NCI-H510A (cell line): ENCODE results near the gene NKX6-2.
"Not testable (repeated sequence)": the region's sequence is repeated elsewhere in the genome, so short reads cannot be mapped to it uniquely, and the experiment has no call there.

ENCODE experiments used
- DNase-seq: peaks from one replicate; lab custom pipeline; 2025; lab: John Stamatoyannopoulos, UW

NKX6-2 gene

GRCh38 chr10:132780356-132780755, 5.6 kb downstream of the NKX6-2 start:
- no peak for DNase-seq

- no peak for DNase-seq
Observed at GRCh38 chr10:132779549-132780294, 6.2 kb downstream of the NKX6-2 start.

DNA sequence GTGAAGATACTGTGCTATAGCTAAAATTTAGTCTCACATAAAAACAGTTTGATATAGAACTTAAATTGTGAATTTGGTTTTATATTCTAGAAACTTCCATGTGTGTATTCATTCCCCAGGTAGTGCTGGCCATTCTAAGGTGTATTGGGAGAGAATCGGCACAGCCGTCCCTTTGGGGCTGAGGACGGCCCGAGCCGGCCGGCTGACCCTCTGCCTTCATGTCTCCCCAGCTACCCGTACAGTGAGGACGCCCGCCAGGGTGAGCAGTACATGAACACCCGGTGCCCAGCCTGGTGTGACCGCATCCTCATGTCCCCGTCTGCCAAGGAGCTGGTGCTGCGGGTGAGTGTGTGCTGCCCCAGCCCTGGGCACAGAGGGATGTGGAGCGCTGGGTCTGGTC, 8.5 kb downstream of the NKX6-2 start:
- DNase-seq = no peak

- DNase-seq = no peak
Observed at GRCh38 chr10:132776821-132777220, 9.1 kb downstream of the NKX6-2 start.

- no peak for DNase-seq
Observed at GRCh38 chr10:132776186-132776585, 9.8 kb downstream of the NKX6-2 start.

DNA sequence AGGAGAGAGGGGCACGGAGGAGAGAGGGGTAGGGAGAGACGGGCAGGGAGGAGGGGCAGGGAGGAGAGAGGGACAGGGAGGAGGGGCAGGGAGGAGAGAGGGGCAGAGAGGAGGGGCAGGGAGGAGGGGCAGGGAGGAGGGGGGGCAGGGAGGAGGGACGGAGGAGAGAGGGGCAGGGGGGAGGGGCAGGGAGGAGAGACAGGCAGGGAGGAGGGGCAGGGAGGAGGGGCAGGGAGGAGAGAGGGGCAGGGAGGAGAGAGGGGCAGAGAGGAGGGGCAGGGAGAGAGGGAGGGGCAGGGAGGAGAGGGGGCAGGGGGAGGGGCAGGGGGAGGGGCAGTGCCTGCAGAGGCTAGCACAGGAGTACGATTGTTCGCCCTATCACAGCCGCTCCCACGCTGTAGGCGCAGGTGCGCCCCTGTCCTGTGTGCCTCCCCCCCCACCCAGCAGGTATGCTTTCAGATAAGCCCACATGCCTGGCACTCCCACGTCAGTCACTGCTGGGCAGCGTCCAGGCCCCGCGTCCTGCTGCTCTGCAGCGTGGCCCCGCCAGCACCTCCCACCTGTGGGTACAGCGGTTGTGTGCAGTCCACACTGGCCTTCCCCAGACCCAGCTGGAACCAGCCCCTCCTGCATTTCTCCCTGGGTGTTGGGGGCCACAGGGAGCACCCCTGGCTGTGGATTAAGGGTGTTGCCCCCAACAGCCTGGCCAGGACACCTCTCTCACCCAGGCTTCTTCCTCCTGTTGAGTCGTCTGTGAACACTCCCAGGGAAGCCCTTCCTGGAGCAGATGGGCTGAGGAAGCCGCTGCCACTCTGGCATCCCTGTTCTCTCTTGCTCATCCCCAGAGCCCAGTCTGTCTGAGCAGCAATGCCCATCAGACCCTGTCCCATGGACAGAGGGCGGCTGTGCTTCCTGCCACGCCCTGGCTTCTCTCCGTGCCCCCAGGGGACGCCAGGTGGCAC, 10.8 kb downstream of the NKX6-2 start:
- DNase-seq = no peak

DNA sequence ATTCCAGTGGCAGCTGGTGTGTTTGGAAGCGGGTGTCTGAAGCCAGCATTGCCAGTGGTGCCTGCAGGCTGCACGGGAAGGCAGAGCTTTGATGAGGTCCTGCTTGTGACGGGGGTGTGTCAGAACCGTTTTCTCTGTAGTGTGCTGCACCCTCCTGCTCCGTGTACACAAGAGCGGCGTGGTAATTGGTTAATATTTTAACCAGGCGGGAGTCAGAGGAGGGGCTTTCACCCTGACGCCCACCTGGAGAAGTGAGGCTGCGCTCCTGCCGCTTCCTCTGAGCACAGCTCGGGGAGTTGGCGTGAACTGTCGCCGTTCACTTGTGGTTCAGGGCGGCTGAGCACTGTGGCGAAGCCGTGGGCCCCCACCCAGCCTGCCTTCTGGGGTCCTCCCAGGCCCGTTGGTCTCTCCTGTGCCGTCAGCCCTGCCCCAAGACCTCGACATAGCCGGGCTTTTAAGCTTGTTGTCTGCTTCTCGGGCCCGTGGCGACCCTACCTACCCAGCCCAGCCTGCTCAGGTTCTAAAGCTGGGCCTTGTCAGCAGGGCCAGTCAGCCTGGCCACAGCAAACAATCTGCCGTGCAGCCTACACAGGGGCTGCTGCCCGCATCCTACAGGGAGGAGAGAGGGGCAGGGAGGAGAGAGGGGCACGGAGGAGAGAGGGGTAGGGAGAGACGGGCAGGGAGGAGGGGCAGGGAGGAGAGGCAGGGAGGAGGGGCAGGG, 11.6 kb downstream of the NKX6-2 start:
- DNase-seq = no peak

GRCh38 chr10:132772816-132773215, 13.1 kb downstream of the NKX6-2 start:
- not testable (repeated sequence) for DNase-seq

DNA sequence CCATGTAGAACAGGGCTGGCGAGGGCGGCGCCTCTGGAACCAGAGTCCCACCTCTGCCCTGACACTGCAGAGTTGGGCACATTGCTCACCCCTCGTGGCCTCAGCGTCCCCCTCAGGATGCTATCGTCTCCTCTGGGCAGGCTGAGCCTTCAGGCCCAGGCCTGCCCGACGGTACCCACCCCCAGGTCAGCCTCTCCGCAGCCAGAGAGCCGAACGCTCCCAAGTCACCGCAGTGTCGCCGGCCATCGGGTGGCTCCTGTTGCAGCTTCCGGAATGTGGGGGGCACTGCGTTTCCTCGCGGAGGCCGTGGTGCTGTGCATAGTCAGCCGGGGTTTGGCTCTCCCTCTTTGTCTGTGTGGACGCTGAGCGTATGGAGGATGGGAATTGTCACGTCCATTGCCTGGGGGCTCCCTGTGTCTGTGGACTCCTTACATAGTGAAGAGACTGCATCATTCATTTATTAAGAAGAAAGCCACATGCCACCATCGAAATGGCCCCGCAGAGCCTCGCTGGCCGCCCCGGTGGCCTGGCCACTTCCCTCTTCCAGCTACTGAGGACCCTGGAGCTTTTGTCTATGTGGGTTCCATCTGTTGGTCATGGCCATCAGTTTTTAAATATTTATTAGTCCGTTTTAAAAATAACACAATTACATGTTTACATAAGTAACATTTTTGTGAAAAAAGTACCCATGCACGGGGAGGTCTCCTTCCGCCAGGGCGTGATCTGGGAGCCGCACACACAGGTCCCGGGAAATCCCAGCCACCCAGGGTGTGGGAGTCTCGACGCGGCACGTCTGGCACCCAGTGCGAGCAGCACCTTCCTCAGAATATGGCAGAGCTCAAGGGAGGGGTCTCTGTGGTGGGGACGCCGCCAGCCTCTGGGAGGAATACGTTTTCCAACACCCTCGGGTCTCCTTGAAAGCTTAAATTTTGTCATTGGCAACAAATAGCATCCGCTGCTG, 15.6 kb downstream of the NKX6-2 start:
- no peak for DNase-seq

DNA sequence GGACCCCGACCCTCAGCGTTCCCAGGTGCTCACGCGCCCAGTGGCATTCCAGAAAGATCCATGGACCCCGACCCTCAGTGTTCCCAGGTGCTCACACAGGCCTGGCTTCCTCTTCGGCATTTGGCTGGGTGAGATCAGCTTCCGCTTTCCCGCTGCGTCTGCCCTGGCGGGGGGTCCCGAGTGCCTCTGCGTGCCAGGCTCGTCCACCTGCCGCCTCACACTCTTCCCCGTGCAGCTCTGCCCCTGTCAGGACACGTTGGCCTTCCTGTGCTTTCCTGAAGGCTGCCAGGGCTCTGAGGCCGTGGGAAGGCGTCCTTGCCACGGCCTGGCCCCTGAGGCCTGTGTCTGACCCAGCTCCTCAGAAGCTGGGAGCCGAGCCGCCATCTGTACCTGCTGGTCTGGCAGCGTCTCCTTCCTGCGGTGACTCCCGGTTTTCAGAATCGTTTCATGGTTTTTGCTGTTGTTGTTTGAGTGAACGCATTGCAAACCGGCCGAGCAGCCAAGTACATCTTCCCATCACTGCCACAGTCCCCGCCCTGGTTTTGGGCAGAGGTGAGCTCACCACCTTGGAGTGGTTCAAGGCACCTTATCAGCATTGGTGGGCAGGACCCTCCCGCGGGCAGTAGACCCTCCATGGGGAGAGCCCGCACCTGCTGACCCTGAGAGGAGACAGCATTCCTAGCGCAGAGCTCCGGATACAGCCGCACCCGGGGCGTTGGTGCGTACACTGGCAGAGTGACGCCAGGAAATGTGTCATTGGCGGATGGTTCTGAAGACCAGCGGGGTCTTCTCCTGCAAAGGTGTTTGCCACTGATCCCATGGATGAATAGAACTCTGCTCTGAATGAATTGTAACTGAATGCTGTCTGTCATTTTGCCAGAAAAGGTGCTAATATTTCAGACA, 17.4 kb downstream of the NKX6-2 start:
- no peak for DNase-seq

DNA sequence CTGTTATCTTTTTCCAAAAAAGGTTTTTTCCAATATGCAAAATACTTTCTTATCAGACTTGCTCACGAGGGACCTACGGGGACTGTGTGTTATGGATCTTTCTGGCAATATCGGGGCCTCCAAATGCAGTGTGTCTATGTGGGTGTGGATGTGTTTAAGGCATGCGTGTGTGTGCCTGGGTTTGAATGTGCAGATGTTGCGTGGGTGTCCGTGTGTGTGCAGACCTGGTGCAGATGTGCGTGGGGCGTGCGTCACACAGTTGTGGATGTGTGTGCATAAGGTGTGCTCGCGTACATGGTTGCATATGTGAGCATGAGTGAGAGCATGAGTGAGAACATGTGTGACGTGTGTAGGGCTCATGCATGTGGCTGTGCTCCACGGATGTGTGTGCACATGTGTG, 19.7 kb downstream of the NKX6-2 start:
- DNase-seq = no peak

DNA sequence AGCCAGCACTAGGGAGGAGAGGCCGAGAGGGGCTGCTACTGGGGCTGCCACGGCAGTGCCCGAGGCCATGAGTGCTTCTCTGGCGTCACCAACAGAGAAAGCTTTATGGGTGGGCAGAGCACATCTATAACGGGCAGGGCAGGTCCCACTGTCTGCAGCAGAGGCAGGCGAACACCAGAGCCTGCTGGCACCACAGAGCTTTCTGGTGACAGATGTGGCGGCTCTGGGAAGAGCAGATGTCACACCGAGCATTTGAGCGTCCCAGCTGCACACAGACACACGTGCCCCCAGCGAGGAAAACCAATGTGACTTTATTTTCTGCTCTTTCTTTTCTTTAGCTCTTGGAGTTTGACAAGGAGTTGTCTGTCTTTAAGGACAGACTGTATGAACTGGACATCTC, 20.5 kb downstream of the NKX6-2 start:
- DNase-seq = no peak

DNA sequence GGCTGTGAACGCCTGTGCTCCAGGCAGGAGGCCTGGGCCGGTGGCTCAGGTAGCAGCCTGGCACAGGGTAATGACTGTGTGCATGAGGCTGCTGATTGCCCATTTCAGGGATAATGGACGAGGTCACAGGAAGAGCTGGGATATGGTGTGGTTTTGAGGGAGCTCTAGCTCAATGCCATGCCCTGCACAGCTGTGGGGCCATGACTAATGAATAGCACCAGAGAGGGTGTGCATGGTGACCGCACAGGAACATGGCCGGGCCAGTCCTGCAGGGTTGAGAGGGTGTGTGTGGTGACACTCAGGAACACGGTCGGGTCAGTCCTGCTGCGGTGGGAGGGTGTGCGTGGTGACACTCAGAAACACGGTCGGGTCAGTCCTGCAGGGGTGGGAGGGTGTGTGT, 21.8 kb downstream of the NKX6-2 start:
- DNase-seq = no peak

GRCh38 chr10:132763545-132763944, 22.4 kb downstream of the NKX6-2 start:
- no peak for DNase-seq

DNA sequence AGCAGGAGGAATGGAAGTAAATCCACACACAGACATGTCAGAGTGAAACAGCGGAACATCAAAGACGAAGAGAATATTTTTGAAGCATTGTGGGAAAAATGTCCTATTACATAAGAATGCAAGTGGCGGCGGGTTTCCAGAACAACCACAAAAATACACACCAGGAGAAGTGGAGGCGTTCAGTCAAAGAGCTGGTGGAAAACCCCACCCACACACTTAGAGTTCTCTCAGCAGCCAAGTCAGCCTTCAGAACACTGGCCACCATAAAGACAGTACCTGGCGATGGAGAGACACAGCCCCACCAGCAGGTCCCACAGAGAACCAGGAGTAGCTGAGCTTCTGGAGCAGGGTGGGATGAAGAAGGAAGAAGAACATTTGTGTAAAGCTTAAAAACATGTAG, 23.7 kb downstream of the NKX6-2 start:
- DNase-seq = no peak

DNA sequence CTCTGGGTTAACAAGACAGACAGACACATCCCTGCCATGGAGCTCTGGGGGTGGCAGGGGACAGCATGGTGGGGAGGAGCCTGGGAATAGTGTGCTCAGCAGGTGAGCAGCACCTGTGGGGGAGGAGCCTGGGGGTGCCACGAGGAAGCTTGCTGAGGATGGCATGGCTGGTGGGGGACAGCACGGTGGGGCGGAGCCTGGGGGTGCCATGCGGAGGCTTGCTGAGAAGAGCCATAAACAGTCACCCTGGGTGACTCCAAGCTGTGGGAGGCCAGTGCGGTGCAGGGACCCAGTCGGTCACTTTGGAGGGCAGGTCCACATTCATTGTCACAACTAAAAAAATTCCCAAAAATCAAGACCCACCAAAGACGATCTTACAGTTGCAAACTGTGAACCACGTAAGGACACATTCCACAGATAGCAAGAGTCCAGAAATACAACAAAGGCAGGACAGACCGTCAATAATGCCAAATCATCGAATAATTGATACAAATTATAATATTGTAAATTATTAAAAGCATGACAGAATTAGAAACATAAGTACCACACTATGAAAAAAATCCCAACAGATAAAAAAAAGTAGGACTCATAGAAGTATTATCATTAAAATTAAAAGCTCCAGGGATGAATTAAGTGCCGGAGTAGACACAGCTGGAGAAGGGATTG, 24.4 kb downstream of the NKX6-2 start:
- no peak for DNase-seq

DNA sequence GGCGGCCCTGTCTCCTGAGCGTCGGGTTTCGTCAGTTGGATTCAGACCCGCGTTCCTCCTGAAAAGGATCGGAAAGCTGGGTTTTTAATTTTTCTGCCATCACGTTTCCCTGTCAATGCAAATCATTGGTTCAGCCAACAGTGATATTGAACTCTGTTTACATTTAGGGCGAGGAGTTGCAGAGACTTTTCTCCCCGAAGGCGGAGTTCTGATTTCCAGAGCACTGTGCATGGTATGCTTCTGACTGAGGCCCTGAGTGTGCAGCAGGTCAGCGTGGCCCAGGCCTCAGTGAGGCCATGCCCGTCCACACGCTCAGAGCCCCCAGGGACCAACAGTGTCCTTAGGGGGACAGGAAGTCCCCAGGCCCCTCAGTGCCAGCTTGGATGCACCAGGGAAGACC, 27.1 kb downstream of the NKX6-2 start:
- no peak for DNase-seq

DNA sequence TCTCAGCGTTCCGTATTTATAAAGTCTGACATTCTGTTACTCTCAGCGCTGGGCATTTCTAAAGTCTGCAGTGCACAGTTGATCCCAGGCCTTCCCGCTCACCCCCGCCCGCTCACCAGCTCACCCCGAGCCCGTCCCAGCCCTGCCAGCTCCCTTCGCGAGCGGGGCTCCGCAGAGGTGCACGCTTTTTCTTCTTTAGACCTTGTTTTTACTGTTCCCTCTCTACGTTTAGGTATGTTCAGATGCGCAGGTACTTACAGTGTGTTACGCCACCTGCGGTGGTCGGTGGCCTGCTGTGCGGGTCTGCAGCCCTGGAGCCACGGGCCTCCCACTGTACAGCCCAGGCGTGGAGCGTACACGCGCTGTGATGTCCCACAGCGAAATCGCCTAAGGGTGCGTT, 28.8 kb downstream of the NKX6-2 start:
- DNase-seq = no peak

DNA sequence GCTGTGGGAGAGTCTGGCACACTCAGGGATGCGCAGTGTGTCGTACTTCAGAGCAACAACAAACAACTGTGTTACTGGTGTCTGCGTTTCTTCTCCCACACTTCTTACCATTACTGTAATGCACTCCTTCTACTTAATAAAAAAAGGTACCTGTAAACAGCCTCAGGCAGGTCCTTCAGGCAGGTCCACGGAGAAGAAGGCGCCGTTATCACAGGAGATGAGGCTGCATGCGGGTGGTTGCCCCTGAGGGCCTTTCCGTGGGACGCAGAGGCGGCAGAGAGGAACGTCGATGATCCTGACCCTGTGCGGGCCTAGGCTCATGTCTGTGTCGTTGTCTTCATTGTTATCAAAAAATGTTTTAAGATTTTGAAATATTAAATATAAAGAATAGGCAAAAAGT, 29.4 kb downstream of the NKX6-2 start:
- no peak for DNase-seq
